IPS DF 4.7 (cell line): ENCODE measurements around the gene ELMOD1.

ENCODE experiments used
- DNase-seq: peaks from one replicate; pipeline ENCODE4 v3.0.0-alpha.2; 2013; ENCODE audit warnings: low spot score; ENCODE audit errors: extremely low read depth

ELMOD1 gene

GRCh38 chr11:107683807-107684206 is 92.9 kb downstream of the ELMOD1 start:
- no peak for DNase-seq

GRCh38 chr11:107688322-107688918 is 97.5 kb downstream of the ELMOD1 start:
- DNase-seq = no peak

GRCh38 chr11:107689317-107690202 is 98.6 kb downstream of the ELMOD1 start:
- DNase-seq = no peak

- DNase-seq = no peak
Measured at GRCh38 chr11:107691000-107691750, 100.2 kb downstream of the ELMOD1 start.

- no peak for DNase-seq
Measured at GRCh38 chr11:107695446-107695845, 104.5 kb downstream of the ELMOD1 start.

- no peak for DNase-seq
Measured at GRCh38 chr11:107696140-107696539, 105.2 kb downstream of the ELMOD1 start.

GRCh38 chr11:107697291-107697690 is 106.3 kb downstream of the ELMOD1 start:
- no peak for DNase-seq

GRCh38 chr11:107699371-107700285 is 108.7 kb downstream of the ELMOD1 start:
- DNase-seq = no peak

GRCh38 chr11:107702109-107702660 is 111.2 kb downstream of the ELMOD1 start:
- DNase-seq = no peak

GRCh38 chr11:107702723-107703122 is 111.8 kb downstream of the ELMOD1 start:
- no peak for DNase-seq

GRCh38 chr11:107704451-107704850 is 113.5 kb downstream of the ELMOD1 start:
- DNase-seq = no peak

- DNase-seq = no peak
Measured at GRCh38 chr11:107705027-107705426, 114.1 kb downstream of the ELMOD1 start.

- no peak for DNase-seq
Measured at GRCh38 chr11:107706531-107706930, 115.6 kb downstream of the ELMOD1 start.

GRCh38 chr11:107707215-107707671 is 116.3 kb downstream of the ELMOD1 start:
- no peak for DNase-seq

GRCh38 chr11:107707807-107708206 is 116.9 kb downstream of the ELMOD1 start:
- DNase-seq = no peak

- no peak for DNase-seq
Measured at GRCh38 chr11:107708792-107709191, 117.8 kb downstream of the ELMOD1 start.

- no peak for DNase-seq
Measured at GRCh38 chr11:107710301-107710700, 119.4 kb downstream of the ELMOD1 start.

- DNase-seq = no peak
Measured at GRCh38 chr11:107711861-107712755, 121.2 kb downstream of the ELMOD1 start, which contains the start of gene SLN. Gene SLN (minus strand): TSS chr11:107712056.

- no peak for DNase-seq
Measured at GRCh38 chr11:107713009-107713408, 122.1 kb downstream of the ELMOD1 start.
